ENCODE results near the gene GPR146.

- no peak for TF ChIP-seq POLR2AphosphoS5 (IDR thresholded peaks at IDR 0.05; ENCODE audit: borderline replicate concordance, low read depth, low read length)
- no peak for TF ChIP-seq FOXP2 (optimal IDR thresholded peaks at IDR 0.05; ENCODE audit: control extremely low read depth, extremely low read length, insufficient read depth)
Measured at GRCh38 chr7:1070544-1071011, 26.2 kb downstream of the GPR146 start.
